DND-41 (cell line): Measurements from ENCODE around the gene USP32.
"Not testable (repeated sequence)": the region's sequence is repeated elsewhere in the genome, so short reads cannot be mapped to it uniquely, and the experiment has no call there.

ENCODE experiments used
- ATAC-seq: fragments of 200-7000 bp; cut with Tn5 transposase; 3 replicates; pipeline ENCODE4 v1.9.1; 2021; ENCODE audit warnings: low read depth; ENCODE audit not compliant: insufficient read depth
- DNase-seq: peaks from one replicate; pipeline ENCODE4 v3.0.0-alpha.2; 2020
- H2AFZ ChIP-seq: 2 replicates; pipeline ENCODE4 v1.6.0; 2012; ENCODE audit warnings: low read depth, low read length
- H3K27ac ChIP-seq: 2 replicates; pipeline ENCODE4 v1.5.1; 2012; ENCODE audit warnings: low read length, inconsistent platforms
- H3K27me3 ChIP-seq: fragments of 200-600 bp; sonication (generic); 2 replicates; pipeline ENCODE4 v1.6.0; 2012; ENCODE audit warnings: low read length, mild to moderate bottlenecking, inconsistent platforms; ENCODE audit not compliant: insufficient read depth, poor library complexity
- H3K36me3 ChIP-seq: 2 replicates; pipeline ENCODE4 v1.5.1; 2012; ENCODE audit warnings: low read length, inconsistent platforms; ENCODE audit not compliant: insufficient read depth
- H3K4me1 ChIP-seq: 2 replicates; pipeline ENCODE4 v1.5.1; 2012; ENCODE audit warnings: mild to moderate bottlenecking, low read length; ENCODE audit not compliant: insufficient read depth
- H3K4me2 ChIP-seq: 2 replicates; pipeline ENCODE4 v1.6.0; 2012; ENCODE audit warnings: mild to moderate bottlenecking, moderate library complexity, low read length, inconsistent platforms; ENCODE audit not compliant: insufficient read depth
- H3K4me3 ChIP-seq, 2 experiments: fragments of 200-600 bp in 1 of 2; shearing (Covaris generic) in 1 of 2; 2 replicates each; pipeline ENCODE4 v1.5.1; 2012 to 2016; ENCODE audit warnings: inconsistent platforms in 2 of 2, low read length in 2 of 2, mild to moderate bottlenecking in 2 of 2, low read depth in 1 of 2, moderate library complexity in 1 of 2
- H3K79me2 ChIP-seq: 2 replicates; pipeline ENCODE4 v1.6.0; 2012; ENCODE audit warnings: low read length, inconsistent platforms; ENCODE audit not compliant: insufficient read depth
- H3K9ac ChIP-seq: 2 replicates; pipeline ENCODE4 v1.6.0; 2012; ENCODE audit warnings: low read depth, mild to moderate bottlenecking, inconsistent platforms, low read length, moderate library complexity
- H3K9me3 ChIP-seq: 2 replicates; pipeline ENCODE4 v1.5.1; 2012; ENCODE audit warnings: low read length, moderate library complexity, mild to moderate bottlenecking, inconsistent platforms; ENCODE audit not compliant: insufficient read depth, severe bottlenecking
- H4K20me1 ChIP-seq: 2 replicates; pipeline ENCODE4 v1.6.0; 2012; ENCODE audit warnings: low read length; ENCODE audit not compliant: insufficient read depth
- EZH2 ChIP-seq: IDR thresholded peaks from 3 replicates; pipeline ENCODE4 v1.6.1; 2012; ENCODE audit warnings: borderline replicate concordance, low read depth, mild to moderate bottlenecking, moderate library complexity, low read length, inconsistent platforms; ENCODE audit not compliant: severe bottlenecking
- TF ChIP-seq, protein P1 (sequence below): IDR thresholded peaks from 2 replicates; pipeline ENCODE4 v1.5.1; 2012; ENCODE audit warnings: borderline replicate concordance, low read length, moderate library complexity, mild to moderate bottlenecking; ENCODE audit not compliant: poor library complexity, severe bottlenecking; ENCODE audit errors: extremely low read depth

USP32 gene

DNA sequence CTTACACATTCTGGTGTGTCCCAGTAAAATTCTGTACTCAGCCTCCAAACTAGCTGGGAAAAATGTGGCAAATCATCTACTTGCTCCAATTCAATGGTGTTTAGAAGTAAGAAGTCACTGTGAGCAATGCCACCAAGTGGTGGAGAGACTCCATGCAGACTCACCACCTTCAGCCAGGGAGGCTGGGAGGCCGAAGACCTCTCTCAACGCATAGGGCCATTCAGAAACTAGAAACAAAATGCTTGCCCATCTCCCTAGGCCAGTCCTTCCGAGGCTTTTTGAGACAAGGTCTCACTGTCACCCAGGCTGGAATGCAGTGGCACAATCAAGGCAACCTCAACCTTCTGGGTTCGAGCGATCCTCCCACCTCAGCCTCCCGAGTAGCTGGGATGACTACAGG is 217.2 kb downstream of the USP32 start:
- TF ChIP-seq, protein P1, sequence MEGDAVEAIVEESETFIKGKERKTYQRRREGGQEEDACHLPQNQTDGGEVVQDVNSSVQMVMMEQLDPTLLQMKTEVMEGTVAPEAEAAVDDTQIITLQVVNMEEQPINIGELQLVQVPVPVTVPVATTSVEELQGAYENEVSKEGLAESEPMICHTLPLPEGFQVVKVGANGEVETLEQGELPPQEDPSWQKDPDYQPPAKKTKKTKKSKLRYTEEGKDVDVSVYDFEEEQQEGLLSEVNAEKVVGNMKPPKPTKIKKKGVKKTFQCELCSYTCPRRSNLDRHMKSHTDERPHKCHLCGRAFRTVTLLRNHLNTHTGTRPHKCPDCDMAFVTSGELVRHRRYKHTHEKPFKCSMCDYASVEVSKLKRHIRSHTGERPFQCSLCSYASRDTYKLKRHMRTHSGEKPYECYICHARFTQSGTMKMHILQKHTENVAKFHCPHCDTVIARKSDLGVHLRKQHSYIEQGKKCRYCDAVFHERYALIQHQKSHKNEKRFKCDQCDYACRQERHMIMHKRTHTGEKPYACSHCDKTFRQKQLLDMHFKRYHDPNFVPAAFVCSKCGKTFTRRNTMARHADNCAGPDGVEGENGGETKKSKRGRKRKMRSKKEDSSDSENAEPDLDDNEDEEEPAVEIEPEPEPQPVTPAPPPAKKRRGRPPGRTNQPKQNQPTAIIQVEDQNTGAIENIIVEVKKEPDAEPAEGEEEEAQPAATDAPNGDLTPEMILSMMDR = peak; percentile 31

DNA sequence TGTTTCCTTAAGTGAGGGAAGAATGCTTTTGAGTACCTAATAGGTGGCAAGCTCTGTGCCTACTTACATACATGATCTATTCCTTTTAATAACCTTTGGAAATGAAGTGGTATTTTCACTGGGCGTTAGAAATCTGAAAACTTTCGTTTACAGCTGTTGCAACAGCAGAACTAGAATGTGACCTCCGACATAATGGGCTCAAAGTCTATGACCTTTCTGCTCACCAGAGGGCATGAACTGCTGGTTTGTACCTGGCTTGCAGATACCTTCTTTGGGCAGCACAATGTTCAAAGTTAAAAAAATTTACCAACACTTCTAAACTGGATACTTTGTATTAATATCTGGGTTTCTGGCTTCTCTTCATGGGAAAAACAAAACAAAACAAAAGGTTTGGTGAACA is 217.9 kb downstream of the USP32 start:
- no peak overlapping the region for H3K4me2 ChIP-seq
- no peaks in the 10 kb centered on the region for H4K20me1 ChIP-seq
- no peaks in the 10 kb centered on the region for H3K27me3 ChIP-seq
- no peaks in the 10 kb centered on the region for H3K9me3 ChIP-seq
- no peak overlapping the region for H2AFZ ChIP-seq
- H3K4me1 ChIP-seq = peaks cover 16% of the 10 kb centered on the region
- DNase-seq (no peak), ATAC-seq (no peak)
- no peak overlapping the region for H3K4me3 ChIP-seq
- H3K9ac ChIP-seq = no peak overlapping the region
- no peak overlapping the region for H3K27ac ChIP-seq
- H3K79me2 ChIP-seq = no peaks in the 10 kb centered on the region
- H3K36me3 ChIP-seq = peaks cover 15% of the 10 kb centered on the region; the same call in 1 of the 2 replicates
- TF ChIP-seq, protein P1 = no peak
- TF ChIP-seq EZH2 = no peak

More for the DNA sequence above, 217.2 kb downstream of the USP32 start:
- Histone ChIP-seq H3K4me1 (peaks cover 16% of the 10 kb centered on the region), H3K36me3 (peaks cover 18% of the 10 kb centered on the region; the same call in 1 of the 2 replicates)
- not testable (repeated sequence) for H2AFZ ChIP-seq, H3K4me3 ChIP-seq, H3K27me3 ChIP-seq, ATAC-seq, H3K9ac ChIP-seq, H3K27ac ChIP-seq, H3K79me2 ChIP-seq, H3K9me3 ChIP-seq, DNase-seq, H3K4me2 ChIP-seq, H4K20me1 ChIP-seq

DNA sequence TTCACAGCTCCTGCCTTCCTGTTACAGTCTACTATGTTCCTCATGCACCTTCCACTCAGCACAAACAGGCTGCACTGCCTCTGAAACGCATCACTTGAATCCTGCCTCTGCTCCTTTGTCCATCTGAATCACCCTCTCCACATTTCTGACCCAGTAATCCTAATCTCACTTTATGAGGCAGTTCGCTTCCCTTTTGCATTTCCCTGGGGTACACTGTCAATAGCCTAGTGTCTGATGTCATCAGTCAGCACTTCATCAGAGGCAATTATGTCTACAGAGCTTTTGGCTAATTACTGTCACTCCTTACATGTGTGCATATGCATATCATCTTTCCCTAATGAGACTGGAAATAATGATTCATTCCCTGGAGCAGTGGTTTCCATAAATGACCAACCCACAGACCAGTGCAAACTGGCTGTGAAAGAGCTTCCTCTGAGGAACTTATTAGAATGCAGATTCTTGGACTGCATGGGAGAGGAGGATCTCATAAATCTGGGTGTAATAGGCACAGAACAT is 218.6 kb downstream of the USP32 start:
- Histone ChIP-seq H2AFZ (no peak overlapping the region), H3K4me3 (no peak overlapping the region), H3K4me1 (peaks cover 16% of the 10 kb centered on the region), H4K20me1 (no peaks in the 10 kb centered on the region), H3K9me3 (no peaks in the 10 kb centered on the region), H3K79me2 (no peaks in the 10 kb centered on the region), H3K27me3 (no peaks in the 10 kb centered on the region), H3K27ac (no peak overlapping the region), H3K4me2 (no peak overlapping the region), H3K9ac (no peak overlapping the region), H3K36me3 (peaks cover 11% of the 10 kb centered on the region; the same call in 1 of the 2 replicates)
- DNase-seq = no peak
- no peak for ATAC-seq
- TF ChIP-seq, protein P1 = no peak
- TF ChIP-seq EZH2 = no peak

DNA sequence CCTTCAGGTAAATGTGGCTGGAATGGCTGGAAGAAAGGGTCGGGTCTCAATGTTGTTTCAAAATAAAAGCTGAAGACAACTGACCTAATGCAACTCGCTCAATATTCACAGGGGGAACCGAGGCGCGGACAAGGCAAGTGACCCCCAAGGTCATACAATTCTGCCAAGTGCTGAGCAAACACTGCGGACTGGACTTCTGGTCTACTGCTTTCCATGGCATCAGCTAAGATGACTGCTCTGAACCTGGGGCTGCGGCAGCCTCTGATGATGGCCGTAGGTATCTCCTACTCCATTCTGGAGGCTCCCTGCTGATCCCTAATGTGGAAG is 220.2 kb downstream of the USP32 start:
- Histone ChIP-seq H3K9me3 (no peaks in the 10 kb centered on the region), H2AFZ (no peak overlapping the region), H4K20me1 (no peaks in the 10 kb centered on the region), H3K36me3 (0 out of 2 replicates have a peak, but pooled peaks cover 4% of the 10 kb centered on the region), H3K79me2 (no peaks in the 10 kb centered on the region), H3K4me1 (peaks cover 16% of the 10 kb centered on the region), H3K4me2 (no peak overlapping the region), H3K27me3 (no peaks in the 10 kb centered on the region), H3K9ac (no peak overlapping the region), H3K27ac (no peak overlapping the region), H3K4me3 (no peak overlapping the region)
- ATAC-seq = no peak
- TF ChIP-seq, protein P1 = no peak
- no peak for DNase-seq
